Kidney (tissue), 14 donors: ENCODE measurements around the gene AXL. TPM values are rescaled to one million over a fixed set of nuclear protein-coding genes. Genes with fewer than 3 reads are reported as not detected.
"Not testable (repeated sequence)": the region's sequence is repeated elsewhere in the genome, so short reads cannot be mapped to it uniquely, and the experiment has no call there.

ENCODE experiments used
- DNase-seq, 5 donors: peaks; one replicate each; pipeline ENCODE4 v3.0.0-alpha.2; 2013 to 2020
- FAIRE-seq: peaks from 2 replicates; lab custom pipeline; 2012; peaks lifted over from hg19 to GRCh38; lab: Jason Lieb, UNC
- H3K27ac ChIP-seq, 2 donors: one replicate each; pipeline ENCODE4 v1.7.0; 2013; ENCODE audit warnings: low read depth in 2 of 2, low read length in 2 of 2, inconsistent platforms in 1 of 2
- H3K27me3 ChIP-seq: one replicate; pipeline ENCODE4 v1.7.1; 2013; ENCODE audit warnings: low read length, inconsistent platforms; ENCODE audit not compliant: control insufficient read depth, insufficient read depth
- H3K36me3 ChIP-seq, 3 donors: one replicate each; pipeline versions ENCODE4 v1.7.0 to v1.7.1; 2013; ENCODE audit warnings: low read length in 3 of 3, control low read depth in 1 of 3, inconsistent platforms in 1 of 3; ENCODE audit not compliant: insufficient read depth in 3 of 3, control insufficient read depth in 2 of 3
- H3K4me1 ChIP-seq, 3 donors: one replicate each; pipeline versions ENCODE4 v1.7.0 to v1.7.1; 2013; ENCODE audit warnings: low read length in 3 of 3, inconsistent platforms in 1 of 3, low read depth in 1 of 3; ENCODE audit not compliant: control insufficient read depth in 2 of 3, insufficient read depth in 2 of 3
- H3K4me3 ChIP-seq, 3 donors: one replicate each; pipeline versions ENCODE4 v1.7.0 to v1.8.1; 2013; ENCODE audit warnings: low read length in 3 of 3, control low read depth in 1 of 3, inconsistent platforms in 1 of 3
- H3K9ac ChIP-seq, 3 donors: one replicate each; pipeline versions ENCODE4 v1.7.0 to v1.7.1; 2013; ENCODE audit warnings: low read length in 3 of 3, control low read depth in 1 of 3, inconsistent platforms in 1 of 3
- H3K9me3 ChIP-seq, 3 donors: one replicate each; pipeline versions ENCODE4 v1.7.0 to v1.7.1; 2013; ENCODE audit warnings: low read length in 3 of 3, control low read depth in 1 of 3, inconsistent platforms in 1 of 3; ENCODE audit not compliant: control insufficient read depth in 2 of 3, insufficient read depth in 1 of 3
- intact Hi-C: fragments of 100-400 bp; cut with DNase I; formaldehyde crosslinking; loops from one replicate; pipeline ENCODE4 v1.11.1; 2022
- polyA plus RNA-seq: library from polyadenylated mRNA; stranded (reverse); fragments of 350-450 nt; fragmentation: Illumina TruSeq; extraction: RNeasy Lipid Tissue Mini Kit (QIAGEN cat#74804); gene quantifications from one replicate; pipeline ENCODE4 v1.2.3, GENCODE V29; 2014; ENCODE audit warnings: low read depth, low replicate concordance; ENCODE audit not compliant: insufficient read depth
- total RNA-seq: library from RNA; stranded (reverse); fragmentation: NEBNext Ultra II Directional; extraction: Animal tissue kit (Norgen Biotek cat#: 25700); gene quantifications from one replicate; pipeline ENCODE4 v1.2.1, GENCODE V29; 2021
- TF ChIP-seq, protein P1 (sequence below): IDR thresholded peaks from 3 replicates; pipeline ENCODE4 v1.5.1; 2012; ENCODE audit warnings: mild to moderate bottlenecking, moderate library complexity, borderline replicate concordance; ENCODE audit not compliant: insufficient read depth; ENCODE audit errors: extremely low read depth
- donor health status: control.
- donor health status: control.
- donor health status: control.
- donor health status: control.
- donor health status: control.
- donor health status: DM: yes; HTN: yes; CAD: no.
- donor health status: Normal renal cell carcinoma (clear cell type).

AXL gene
- total and polyA plus RNA-seq, 2 donors from 2014 or later, result 6.3 to 37.4 TPM

GRCh38 chr19:41226874-41227390, 7.9 kb downstream of the AXL start:
- Histone ChIP-seq H3K4me1 (peaks cover 0 to 9% (median 5%) of the 10 kb centered on the region in 3 donors), H3K27me3 (no peaks in the 10 kb centered on the region), H3K9me3 (no peaks in the 10 kb centered on the region), H3K9ac (peak overlapping the region in 2 of 3 donors; percentile 49 to 72), H3K27ac (peak overlapping the region; percentile 14 to 64), H3K4me3 (peak overlapping the region in 2 of 3 donors; percentile 53 to 82), H3K36me3 (no peaks in the 10 kb centered on the region)
- intact Hi-C loops, result no loop called here
- FAIRE-seq (no peak), DNase-seq (no peak)
- TF ChIP-seq, protein P1, sequence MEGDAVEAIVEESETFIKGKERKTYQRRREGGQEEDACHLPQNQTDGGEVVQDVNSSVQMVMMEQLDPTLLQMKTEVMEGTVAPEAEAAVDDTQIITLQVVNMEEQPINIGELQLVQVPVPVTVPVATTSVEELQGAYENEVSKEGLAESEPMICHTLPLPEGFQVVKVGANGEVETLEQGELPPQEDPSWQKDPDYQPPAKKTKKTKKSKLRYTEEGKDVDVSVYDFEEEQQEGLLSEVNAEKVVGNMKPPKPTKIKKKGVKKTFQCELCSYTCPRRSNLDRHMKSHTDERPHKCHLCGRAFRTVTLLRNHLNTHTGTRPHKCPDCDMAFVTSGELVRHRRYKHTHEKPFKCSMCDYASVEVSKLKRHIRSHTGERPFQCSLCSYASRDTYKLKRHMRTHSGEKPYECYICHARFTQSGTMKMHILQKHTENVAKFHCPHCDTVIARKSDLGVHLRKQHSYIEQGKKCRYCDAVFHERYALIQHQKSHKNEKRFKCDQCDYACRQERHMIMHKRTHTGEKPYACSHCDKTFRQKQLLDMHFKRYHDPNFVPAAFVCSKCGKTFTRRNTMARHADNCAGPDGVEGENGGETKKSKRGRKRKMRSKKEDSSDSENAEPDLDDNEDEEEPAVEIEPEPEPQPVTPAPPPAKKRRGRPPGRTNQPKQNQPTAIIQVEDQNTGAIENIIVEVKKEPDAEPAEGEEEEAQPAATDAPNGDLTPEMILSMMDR, result no peak

DNA sequence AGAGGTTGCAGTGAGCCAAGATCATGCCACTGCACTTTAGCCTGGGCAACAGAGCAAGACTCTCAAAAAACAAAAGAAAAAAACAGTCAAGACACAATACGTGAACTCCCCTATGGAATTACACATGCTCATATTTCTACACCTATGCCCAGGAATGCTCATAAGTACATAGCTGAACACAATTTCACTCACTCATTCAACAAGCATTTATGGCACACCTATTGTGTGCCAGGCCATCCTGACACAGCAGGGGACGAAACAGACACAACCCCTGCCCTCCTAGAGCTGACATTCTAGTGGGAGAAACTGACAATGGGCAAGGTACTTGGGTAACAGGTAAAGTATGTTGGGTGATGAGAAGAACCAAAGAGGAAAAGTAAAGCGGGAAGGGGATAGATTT, 9.5 kb downstream of the AXL start:
- no peak for DNase-seq
- TF ChIP-seq, protein P1, result no peak

GRCh38 chr19:41229338-41229737, 10.3 kb downstream of the AXL start:
- DNase-seq, H3K9ac ChIP-seq, FAIRE-seq, H3K36me3 ChIP-seq, intact Hi-C loops, H3K27me3 ChIP-seq, H3K4me3 ChIP-seq, H3K9me3 ChIP-seq, H3K27ac ChIP-seq, H3K4me1 ChIP-seq: not testable (repeated sequence)

More for the DNA sequence above, 9.5 kb downstream of the AXL start:
- Histone ChIP-seq H3K4me3 (no peak overlapping the region), H3K27me3 (no peaks in the 10 kb centered on the region), H3K4me1 (peaks cover 0 to 9% (median 5%) of the 10 kb centered on the region in 3 donors), H3K36me3 (no peaks in the 10 kb centered on the region), H3K27ac (no peak overlapping the region), H3K9me3 (no peaks in the 10 kb centered on the region), H3K9ac (no peak overlapping the region)
- intact Hi-C loops, result no loop called here
- FAIRE-seq, result no peak

DNA sequence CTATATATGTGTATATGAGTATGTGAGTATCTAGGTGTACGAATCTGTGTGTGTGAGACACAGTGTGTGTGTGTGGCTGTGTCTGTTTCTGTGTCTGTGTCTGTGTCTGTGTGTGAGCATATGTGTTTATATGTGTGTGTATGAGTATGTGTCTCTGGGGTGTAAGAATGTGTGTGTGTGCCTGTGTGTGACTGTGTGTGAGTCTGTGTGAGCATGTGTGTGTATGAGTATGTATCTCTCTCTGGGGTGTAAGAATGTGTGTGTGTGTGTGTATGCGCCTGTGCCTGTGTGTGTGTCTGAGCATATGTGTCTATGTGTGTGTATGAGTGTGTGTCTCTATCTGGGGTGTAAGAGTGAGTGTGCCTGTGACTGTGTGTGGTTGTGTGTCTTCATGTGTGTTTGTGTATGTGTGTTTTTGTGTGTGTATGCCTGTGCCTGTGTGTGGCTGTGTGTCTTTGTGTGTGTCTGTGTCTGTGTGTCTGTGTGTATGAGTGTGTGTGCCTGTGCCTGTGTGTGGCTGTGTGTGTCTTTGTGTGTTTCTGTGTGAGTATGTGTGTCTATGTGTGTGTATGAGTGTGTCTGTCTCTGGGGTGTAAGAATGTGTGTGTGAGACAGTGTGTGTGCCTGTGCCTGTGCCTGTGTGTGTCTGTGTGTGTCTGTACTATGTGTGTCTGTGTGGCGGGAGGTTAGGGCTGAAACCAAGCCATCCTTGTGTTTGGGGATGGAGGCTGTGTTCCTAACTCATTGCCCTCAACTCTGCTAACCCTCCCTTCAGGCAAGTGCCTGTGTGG, 11.2 kb downstream of the AXL start:
- no peak overlapping the region for H3K9ac ChIP-seq
- FAIRE-seq (no peak), DNase-seq (no peak)
- H3K36me3 ChIP-seq, result peaks cover 0 to 2% (median 0%) of the 10 kb centered on the region in 3 donors
- no peaks in the 10 kb centered on the region for H3K9me3 ChIP-seq
- peaks cover 0 to 9% (median 5%) of the 10 kb centered on the region in 3 donors for H3K4me1 ChIP-seq
- no peaks in the 10 kb centered on the region for H3K27me3 ChIP-seq
- no peak overlapping the region for H3K27ac ChIP-seq
- intact Hi-C loops, result no loop called here
- TF ChIP-seq, protein P1, result no peak
- H3K4me3 ChIP-seq, result no peak overlapping the region
